ENCODE measurements around the gene TNPO2.

DNA sequence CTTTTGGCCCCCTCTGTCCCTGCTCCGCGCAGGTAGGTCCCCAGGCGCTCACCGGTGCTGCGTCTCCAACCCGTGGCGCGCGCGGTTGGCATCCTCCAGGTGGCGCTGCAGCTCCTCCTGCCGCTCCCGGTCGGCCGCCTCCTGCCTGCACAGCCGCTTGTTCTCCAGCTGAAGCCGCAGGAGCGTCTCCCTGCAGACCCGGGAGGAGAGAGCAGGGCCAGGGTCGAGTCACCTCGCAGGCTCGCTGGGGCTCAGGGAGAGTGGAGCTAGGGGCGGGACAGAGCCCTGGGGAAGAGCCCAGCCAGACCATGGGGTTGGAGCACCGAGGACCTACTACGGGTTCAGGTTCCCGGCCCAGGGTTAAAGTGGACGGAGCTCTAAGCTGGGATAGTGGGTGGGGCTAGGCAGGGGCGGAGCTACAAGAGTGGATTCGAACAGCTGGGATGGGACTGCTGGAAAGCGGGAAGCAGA is 42.4 kb upstream of the TNPO2 start:
- TF ChIP-seq, protein P1, sequence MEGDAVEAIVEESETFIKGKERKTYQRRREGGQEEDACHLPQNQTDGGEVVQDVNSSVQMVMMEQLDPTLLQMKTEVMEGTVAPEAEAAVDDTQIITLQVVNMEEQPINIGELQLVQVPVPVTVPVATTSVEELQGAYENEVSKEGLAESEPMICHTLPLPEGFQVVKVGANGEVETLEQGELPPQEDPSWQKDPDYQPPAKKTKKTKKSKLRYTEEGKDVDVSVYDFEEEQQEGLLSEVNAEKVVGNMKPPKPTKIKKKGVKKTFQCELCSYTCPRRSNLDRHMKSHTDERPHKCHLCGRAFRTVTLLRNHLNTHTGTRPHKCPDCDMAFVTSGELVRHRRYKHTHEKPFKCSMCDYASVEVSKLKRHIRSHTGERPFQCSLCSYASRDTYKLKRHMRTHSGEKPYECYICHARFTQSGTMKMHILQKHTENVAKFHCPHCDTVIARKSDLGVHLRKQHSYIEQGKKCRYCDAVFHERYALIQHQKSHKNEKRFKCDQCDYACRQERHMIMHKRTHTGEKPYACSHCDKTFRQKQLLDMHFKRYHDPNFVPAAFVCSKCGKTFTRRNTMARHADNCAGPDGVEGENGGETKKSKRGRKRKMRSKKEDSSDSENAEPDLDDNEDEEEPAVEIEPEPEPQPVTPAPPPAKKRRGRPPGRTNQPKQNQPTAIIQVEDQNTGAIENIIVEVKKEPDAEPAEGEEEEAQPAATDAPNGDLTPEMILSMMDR (IDR thresholded peaks at IDR 0.05) = peak; percentile 73 to 93 (median 91)
- TF ChIP-seq POLR2A (IDR thresholded peaks at IDR 0.05) (no peak), POLR2AphosphoS5 (IDR thresholded peaks at IDR 0.05) (peak in 1 of 3 donors; percentile 59)
